ENCODE data around the gene ZNF521. TPM values are rescaled to one million over a fixed set of nuclear protein-coding genes. Genes with fewer than 3 reads are reported as not detected.

The ZNF521 gene
- total and polyA plus RNA-seq, 2 experiments from 2014 or later: 3.1 to 9.2 TPM

GRCh38 chr18:25240420-25240770 is 111.6 kb downstream of the ZNF521 start:
- Histone ChIP-seq H3K36me3 (ENCODE audit: insufficient read depth) (no peaks in the 10 kb centered on the region), H3K9me2 (ENCODE audit: insufficient read depth) (no peaks in the 10 kb centered on the region), H3F3A (replicated peaks; ENCODE audit: low read depth) (no peaks in the 10 kb centered on the region), H2AFZ (no peak overlapping the region), H3K27ac (ENCODE audit: low read depth) (no peak overlapping the region), H3K4me2 (no peak overlapping the region), H3K4me3 (no peak overlapping the region), H3K27me3 (ENCODE audit: insufficient read depth) (no peaks in the 10 kb centered on the region), H4K20me1 (replicated peaks; ENCODE audit: insufficient read depth) (no peaks in the 10 kb centered on the region), H3K79me2 (replicated peaks; ENCODE audit: insufficient read depth) (no peaks in the 10 kb centered on the region), H3K4me1 (ENCODE audit: insufficient read depth) (no peaks in the 10 kb centered on the region)
- no peak for DNase-seq (ENCODE audit: low spot score)
- no peaks in the 10 kb centered on the region for H3K27me3 Mint-ChIP-seq (ENCODE audit: insufficient read depth, low read depth, poor library complexity)
- H3K4me3 Mint-ChIP-seq: no peak overlapping the region
- H3K36me3 Mint-ChIP-seq (ENCODE audit: low read depth): no peaks in the 10 kb centered on the region
- H3K4me1 Mint-ChIP-seq: peaks cover 9% of the 10 kb centered on the region
- H3K27ac Mint-ChIP-seq: no peak overlapping the region
- H3K9me3 Mint-ChIP-seq: no peaks in the 10 kb centered on the region
- no peak for TF ChIP-seq ZNF114 (CRISPR knock-in tag; IDR thresholded peaks at IDR 0.05)
- no peak for TF ChIP-seq CREB1 (CRISPR knock-in tag; IDR thresholded peaks at IDR 0.05; ENCODE audit: low read depth)
- TF ChIP-seq STAT1 (IDR thresholded peaks at IDR 0.05; ENCODE audit: unreplicated experiment): no peak
- no peak for TF ChIP-seq POLR2AphosphoS5 (IDR thresholded peaks at IDR 0.05; ENCODE audit: low read depth)
- TF ChIP-seq CTCF (conservative IDR thresholded peaks at IDR 0.05; ENCODE audit: low read depth in 2 of 2): no peak
- no peak for TF ChIP-seq EZH2phosphoT487 (IDR thresholded peaks at IDR 0.05; ENCODE audit: unreplicated experiment)
- TF ChIP-seq EZH2 (IDR thresholded peaks at IDR 0.05; ENCODE audit: low read depth, unreplicated experiment): no peak
- no peak for TF ChIP-seq NANOG (IDR thresholded peaks at IDR 0.05; ENCODE audit: borderline replicate concordance)
- no peak for TF ChIP-seq ZNF462 (CRISPR knock-in tag; IDR thresholded peaks at IDR 0.05)
- TF ChIP-seq JUNB (IDR thresholded peaks at IDR 0.05; ENCODE audit: unreplicated experiment): no peak
- TF ChIP-seq ETS1 (IDR thresholded peaks at IDR 0.05): no peak
- no peak for TF ChIP-seq ZNF331 (CRISPR knock-in tag; IDR thresholded peaks at IDR 0.05; ENCODE audit: low read depth)
- TF ChIP-seq, protein P1, sequence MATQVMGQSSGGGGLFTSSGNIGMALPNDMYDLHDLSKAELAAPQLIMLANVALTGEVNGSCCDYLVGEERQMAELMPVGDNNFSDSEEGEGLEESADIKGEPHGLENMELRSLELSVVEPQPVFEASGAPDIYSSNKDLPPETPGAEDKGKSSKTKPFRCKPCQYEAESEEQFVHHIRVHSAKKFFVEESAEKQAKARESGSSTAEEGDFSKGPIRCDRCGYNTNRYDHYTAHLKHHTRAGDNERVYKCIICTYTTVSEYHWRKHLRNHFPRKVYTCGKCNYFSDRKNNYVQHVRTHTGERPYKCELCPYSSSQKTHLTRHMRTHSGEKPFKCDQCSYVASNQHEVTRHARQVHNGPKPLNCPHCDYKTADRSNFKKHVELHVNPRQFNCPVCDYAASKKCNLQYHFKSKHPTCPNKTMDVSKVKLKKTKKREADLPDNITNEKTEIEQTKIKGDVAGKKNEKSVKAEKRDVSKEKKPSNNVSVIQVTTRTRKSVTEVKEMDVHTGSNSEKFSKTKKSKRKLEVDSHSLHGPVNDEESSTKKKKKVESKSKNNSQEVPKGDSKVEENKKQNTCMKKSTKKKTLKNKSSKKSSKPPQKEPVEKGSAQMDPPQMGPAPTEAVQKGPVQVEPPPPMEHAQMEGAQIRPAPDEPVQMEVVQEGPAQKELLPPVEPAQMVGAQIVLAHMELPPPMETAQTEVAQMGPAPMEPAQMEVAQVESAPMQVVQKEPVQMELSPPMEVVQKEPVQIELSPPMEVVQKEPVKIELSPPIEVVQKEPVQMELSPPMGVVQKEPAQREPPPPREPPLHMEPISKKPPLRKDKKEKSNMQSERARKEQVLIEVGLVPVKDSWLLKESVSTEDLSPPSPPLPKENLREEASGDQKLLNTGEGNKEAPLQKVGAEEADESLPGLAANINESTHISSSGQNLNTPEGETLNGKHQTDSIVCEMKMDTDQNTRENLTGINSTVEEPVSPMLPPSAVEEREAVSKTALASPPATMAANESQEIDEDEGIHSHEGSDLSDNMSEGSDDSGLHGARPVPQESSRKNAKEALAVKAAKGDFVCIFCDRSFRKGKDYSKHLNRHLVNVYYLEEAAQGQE (IDR thresholded peaks at IDR 0.05; ENCODE audit: unreplicated experiment): no peak
- no peak for ATAC-seq

Data from GM23338 (cell line).